HG03460 (cell line): ENCODE data around the gene LARGE1.

Experiments
- ATAC-seq: cut with Tn5 transposase; IDR thresholded peaks from one replicate; pipeline ENCODE4 v1.9.1; 2021; ENCODE audit not compliant: unreplicated experiment

Gene LARGE1

DNA sequence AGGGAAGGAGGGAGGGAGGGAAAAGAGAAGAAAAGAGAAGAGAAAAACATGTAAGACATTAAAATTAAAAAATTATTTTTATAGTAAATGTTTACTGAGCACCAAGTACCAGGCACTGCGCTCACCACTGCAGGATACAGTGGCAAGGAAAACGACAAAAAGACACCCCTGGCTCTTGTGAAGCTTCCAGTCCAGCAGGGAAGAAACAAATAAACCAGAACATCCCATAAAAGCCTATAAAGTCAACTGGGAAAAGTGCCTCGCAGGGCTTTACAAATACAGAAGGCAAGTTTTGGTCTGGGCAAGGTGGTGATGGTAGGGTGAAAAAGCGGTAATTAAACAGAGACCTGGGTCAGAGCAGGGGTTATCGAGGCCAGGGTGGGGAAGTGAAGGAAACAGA lies 33.6 kb downstream of the LARGE1 start:
- no peak for ATAC-seq

DNA sequence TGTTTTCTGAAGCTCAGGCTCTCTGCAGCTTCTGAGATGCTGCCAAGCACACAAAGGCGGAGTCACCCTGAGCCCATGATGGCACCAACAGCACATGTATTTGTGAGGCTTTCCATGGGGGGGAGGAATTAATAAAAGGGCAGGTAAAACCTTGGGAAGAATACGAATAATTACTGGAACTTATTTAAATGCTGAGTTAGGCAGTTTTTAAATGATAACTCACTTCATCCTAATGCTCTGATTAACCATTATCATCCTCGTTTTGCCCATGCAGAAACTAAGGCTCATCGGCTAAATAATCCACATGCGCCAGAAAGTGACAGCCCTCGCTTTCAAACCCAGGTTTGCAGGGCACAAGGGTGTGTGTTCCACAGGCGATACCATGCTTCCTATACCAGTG lies 35.4 kb downstream of the LARGE1 start:
- ATAC-seq = no peak

- ATAC-seq = no peak
Observed at GRCh38 chr22:33883961-33884808, 36.1 kb downstream of the LARGE1 start.

GRCh38 chr22:33883561-33883960 lies 36.7 kb downstream of the LARGE1 start:
- ATAC-seq = no peak

DNA sequence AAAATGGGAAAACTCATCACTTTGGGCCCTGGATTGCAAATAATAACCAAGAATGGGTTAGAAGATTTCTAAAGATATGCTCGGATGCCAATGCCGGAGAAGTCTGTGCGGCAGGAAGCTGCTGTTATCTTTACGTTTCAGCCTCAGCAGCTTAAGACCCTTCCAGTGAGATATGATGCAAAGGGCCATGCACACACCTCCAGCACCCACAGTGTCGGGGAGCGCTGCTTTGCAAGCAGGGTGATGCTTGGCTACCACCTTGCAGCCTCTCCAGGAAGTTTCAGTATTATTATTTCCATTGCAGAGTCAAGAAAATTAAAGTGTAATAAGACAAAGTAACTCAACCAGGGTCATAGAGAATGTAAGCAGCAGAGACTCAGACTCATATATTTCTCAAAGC lies 37.3 kb downstream of the LARGE1 start:
- no peak for ATAC-seq

DNA sequence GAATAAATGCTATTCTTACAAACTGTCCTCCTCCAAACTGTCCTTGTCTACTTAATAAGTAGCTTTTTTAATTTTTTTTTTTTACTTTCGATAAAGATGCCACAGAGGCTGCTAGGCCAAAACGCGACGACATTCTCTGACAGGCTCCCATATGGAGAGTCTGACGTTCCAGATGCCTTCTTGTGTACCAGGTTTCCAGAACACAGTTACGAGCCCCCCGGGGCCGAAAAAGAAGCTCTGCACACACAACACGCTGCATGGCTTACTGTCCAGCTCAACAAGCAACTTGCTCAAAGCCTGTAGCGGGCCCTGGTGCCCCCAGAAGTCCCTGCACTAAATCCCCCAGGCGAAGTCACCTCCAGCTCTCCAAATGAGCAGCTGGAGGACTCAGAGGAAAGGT lies 39.3 kb downstream of the LARGE1 start:
- ATAC-seq = no peak

GRCh38 chr22:33879796-33880195 lies 40.5 kb downstream of the LARGE1 start:
- no peak for ATAC-seq

GRCh38 chr22:33875316-33875715 lies 45.0 kb downstream of the LARGE1 start:
- ATAC-seq = no peak

DNA sequence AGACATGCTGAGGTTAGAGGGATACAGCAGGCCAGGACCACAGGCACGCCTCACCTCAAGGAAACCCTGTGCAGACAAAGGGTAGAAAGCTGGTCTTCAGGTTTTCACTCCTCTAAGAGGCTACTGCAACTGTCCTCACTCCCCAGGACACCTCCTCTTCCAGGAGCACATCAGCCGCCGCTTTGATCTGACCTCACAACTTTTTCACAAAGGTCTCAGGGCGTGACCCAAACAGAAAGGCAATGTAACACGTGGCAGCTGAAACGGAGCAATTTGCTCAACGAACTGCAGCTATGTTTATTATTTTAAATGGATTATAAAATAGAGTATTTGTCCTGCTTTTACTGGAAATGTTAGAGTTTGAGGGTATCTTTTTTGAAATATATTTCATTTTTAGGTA lies 46.1 kb downstream of the LARGE1 start:
- no peak for ATAC-seq

DNA sequence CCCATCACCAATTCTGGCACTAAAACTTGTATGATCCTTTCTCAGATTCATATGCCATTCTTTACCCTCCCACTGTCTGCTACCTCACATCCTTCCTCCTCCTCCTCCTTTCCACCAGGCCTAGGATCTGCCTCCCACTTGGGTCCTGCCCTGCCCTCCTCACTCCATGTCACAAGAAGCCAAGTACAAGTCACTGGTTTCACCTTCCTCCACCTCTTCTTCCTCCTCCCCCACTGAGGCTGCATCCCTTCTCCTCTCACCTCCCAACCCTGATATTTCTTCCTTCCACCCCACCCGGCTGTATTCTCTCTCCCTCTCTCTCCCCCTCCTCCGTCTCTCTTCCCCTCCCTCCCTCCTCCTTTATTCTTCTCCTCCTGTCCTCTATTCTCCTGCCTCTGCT lies 46.6 kb downstream of the LARGE1 start:
- ATAC-seq = no peak

DNA sequence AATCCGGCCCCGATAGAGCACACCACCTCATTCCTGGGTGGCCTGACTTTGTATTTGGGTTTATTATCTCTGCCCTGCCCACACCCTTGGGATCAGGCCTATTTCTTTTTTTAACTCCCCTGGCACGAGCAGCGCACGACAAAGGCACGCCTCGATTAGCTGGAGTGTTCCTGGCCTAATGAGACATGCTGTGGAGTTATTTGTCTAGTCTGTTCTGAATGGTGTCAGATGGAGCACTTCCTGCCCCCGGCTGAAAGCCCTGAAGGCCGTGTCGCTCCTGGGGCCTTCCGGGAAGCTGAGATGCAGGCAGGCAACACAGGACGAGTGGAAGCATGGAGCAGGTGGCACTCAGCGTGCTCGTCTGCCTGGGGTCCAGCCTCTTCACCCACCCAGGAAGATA lies 47.1 kb downstream of the LARGE1 start:
- ATAC-seq = no peak

DNA sequence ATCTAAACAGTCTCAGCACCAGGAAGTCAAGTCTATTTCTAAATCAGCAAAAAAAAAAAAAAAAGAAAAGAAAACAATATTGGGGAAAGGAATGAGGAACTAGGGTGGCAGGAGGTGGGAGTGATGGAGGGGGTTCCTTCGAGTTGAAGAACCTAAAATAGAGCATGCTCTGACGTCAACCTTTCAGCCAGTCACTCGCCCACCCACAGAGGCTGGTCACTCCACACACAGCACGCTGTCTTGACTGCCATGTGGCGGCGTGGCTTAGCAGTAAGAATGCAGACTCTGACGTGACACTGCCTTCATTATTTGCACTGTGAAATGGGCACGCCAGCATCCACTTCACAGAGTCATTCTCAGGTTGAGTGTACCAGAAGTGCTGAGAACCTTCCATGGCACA lies 48.3 kb downstream of the LARGE1 start:
- no peak for ATAC-seq

DNA sequence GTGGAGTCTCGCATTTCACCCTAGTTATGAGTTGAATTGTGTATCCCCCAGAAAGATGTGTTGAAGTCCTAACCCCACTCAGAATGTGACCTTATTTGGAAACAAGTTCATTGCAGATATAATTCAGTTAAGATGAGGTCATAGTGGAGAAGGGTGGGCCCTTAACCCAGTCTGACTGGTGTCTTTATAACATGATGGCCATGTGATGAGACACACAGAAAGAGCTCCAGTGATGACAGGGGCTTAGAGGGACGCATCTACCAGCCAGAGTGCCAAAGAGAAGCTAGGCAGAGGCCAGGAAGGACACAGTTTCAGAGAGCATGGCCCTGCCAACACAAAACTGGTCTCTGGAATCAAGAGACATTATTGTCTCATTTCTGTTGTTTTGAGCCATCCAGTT lies 50.3 kb downstream of the LARGE1 start:
- no peak for ATAC-seq

GRCh38 chr22:33867971-33868370 lies 52.3 kb downstream of the LARGE1 start:
- no peak for ATAC-seq

- no peak for ATAC-seq
Observed at GRCh38 chr22:33867118-33867866, 53.0 kb downstream of the LARGE1 start.

- no peak for ATAC-seq
Observed at GRCh38 chr22:33866511-33866910, 53.8 kb downstream of the LARGE1 start.

GRCh38 chr22:33865996-33866395 lies 54.3 kb downstream of the LARGE1 start:
- ATAC-seq = no peak

GRCh38 chr22:33865248-33865647 lies 55.0 kb downstream of the LARGE1 start:
- ATAC-seq = no peak

DNA sequence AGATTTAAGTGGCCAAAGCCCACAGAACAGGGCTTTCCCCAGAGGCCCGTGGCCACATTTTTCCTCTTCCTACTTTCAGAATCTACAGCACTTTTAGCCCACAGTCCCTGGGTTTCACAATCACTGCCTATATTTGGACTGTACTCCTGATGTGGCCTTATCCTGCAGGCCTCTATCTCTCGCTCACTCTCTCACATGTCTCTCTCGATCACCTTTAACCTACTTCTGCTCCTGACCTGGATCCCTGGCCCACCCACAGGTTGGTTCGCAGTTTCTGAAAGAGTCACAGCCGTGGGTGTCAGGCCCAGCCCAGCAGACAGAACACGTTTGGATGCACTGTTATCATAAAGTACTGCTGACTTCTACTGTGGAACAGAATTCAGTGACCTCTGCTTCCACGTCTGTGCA lies 55.5 kb downstream of the LARGE1 start:
- no peak for ATAC-seq

DNA sequence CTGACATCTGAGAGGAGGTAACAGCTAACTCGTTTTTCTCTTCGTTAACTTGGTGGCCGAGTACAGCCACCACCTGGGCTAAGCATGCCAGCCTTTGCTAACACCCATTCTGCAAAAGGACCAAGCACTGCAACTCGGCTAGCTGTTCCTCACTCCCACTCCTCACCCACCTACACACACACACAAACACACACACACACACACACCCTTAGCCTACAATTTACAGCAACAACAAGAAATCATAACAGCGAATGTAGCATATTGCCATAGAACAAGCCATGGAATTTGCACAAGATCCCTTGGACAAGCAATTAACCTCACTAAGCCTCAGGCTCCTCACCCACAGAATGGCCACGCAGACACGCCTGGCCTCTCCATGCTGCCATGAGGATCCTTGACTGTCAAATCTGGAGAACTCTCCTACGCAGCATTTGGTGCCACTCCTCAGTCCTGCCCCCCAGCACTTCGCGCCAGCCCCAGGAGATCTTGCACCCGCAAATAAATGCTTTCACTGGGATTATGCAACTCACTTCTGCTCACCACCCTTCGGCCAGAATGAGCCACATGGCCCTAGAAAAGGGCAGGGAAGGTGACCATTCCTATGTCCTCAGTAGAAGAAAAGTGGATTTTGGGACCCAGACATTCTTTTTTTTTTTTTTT lies 58.9 kb downstream of the LARGE1 start:
- no peak for ATAC-seq

- ATAC-seq = no peak
Observed at GRCh38 chr22:33860386-33860785, 59.9 kb downstream of the LARGE1 start.

DNA sequence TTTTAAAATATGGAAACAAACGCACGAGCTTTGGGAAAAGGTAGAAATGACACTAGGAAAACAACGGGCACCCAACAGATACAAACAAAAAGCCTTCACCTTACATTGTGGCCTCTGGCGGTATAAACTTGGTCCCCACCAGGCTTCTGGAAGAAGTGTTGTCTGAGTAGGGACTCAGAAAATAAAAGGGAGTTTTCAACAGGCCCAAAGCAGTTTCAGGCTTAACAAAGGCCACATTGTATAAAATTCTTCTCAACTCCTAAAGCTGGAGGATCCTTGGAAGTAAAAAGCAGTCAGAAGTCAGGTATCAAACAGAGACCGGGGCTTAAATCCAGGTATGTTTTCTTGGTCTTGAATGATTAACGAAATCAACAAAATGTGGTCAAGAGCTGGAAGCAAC lies 61.0 kb downstream of the LARGE1 start:
- ATAC-seq = no peak
